CD4-positive, alpha-beta T cell (primary cell): ENCODE data around the gene CSNK1A1. TPM values are rescaled to one million over a fixed set of nuclear protein-coding genes. Genes with fewer than 3 reads are reported as not detected.
"Not testable (repeated sequence)": the region's sequence is repeated elsewhere in the genome, so short reads cannot be mapped to it uniquely, and the experiment has no call there.

Source experiments
- ATAC-seq: fragments of 200-7000 bp; cut with Tn5 transposase; one replicate; pipeline ENCODE4 v1.10.0; 2022; ENCODE audit warnings: mild to moderate bottlenecking; ENCODE audit not compliant: poor library complexity
- CTCF ChIA-PET: fragments of 350-600 bp; sonication (Branson Sonifier 250); formaldehyde crosslinking; loops from one replicate; lab custom pipeline; 2021; ENCODE audit warnings: antibody characterized with exemption, inconsistent platforms; lab: Charles Lee
- POLR2A ChIA-PET: fragments of 350-600 bp; sonication (Branson Sonifier 250); formaldehyde crosslinking; loops from one replicate; lab custom pipeline; 2021; ENCODE audit warnings: antibody characterized with exemption, inconsistent platforms; lab: Charles Lee
- DNase-seq, 14 experiments: peaks; one replicate each; pipeline ENCODE4 v3.0.0-alpha.2; 2013 to 2020; ENCODE audit warnings: mixed read lengths in 2 of 14
- H3K27ac ChIP-seq, 2 donors: one replicate each; pipeline versions ENCODE4 v1.5.1 to v1.7.0; 2013; ENCODE audit warnings: low read length in 2 of 2, low read depth in 1 of 2, mild to moderate bottlenecking in 1 of 2
- H3K27me3 ChIP-seq, 2 experiments: 1 replicate in 1 of 2; 2 replicates in 1 of 2; pipeline versions ENCODE4 v1.6.1 to v1.7.0; 2013; ENCODE audit warnings: low read length in 2 of 2, control low read depth in 1 of 2, mild to moderate bottlenecking in 1 of 2, moderate library complexity in 1 of 2; ENCODE audit not compliant: insufficient read depth in 2 of 2, control insufficient read depth in 1 of 2
- H3K36me3 ChIP-seq: one replicate; pipeline ENCODE4 v1.6.1; 2013; ENCODE audit warnings: low read length, control low read depth; ENCODE audit not compliant: insufficient read depth
- H3K4me1 ChIP-seq: one replicate; pipeline ENCODE4 v1.6.1; 2013; ENCODE audit warnings: low read length, control low read depth; ENCODE audit not compliant: insufficient read depth
- H3K4me3 ChIP-seq: one replicate; pipeline ENCODE4 v1.5.1; 2013; ENCODE audit warnings: mild to moderate bottlenecking, low read length, moderate library complexity
- H3K9me3 ChIP-seq, 2 experiments: 1 replicate in 1 of 2; 2 replicates in 1 of 2; pipeline versions ENCODE4 v1.6.1 to v1.7.0; 2013; ENCODE audit warnings: low read length in 2 of 2, mild to moderate bottlenecking in 2 of 2, control low read depth in 1 of 2, moderate library complexity in 1 of 2; ENCODE audit not compliant: control insufficient read depth in 1 of 2, insufficient read depth in 1 of 2
- H3K27ac Mint-ChIP-seq: one replicate; pipeline ENCODE4 v1.8.0; 2020; ENCODE audit warnings: mixed read lengths
- H3K27me3 Mint-ChIP-seq: one replicate; pipeline ENCODE4 v1.8.0; 2021; ENCODE audit warnings: mixed read lengths
- H3K36me3 Mint-ChIP-seq: one replicate; pipeline ENCODE4 v1.8.0; 2021; ENCODE audit warnings: low read depth, mixed read lengths
- H3K4me1 Mint-ChIP-seq: one replicate; pipeline ENCODE4 v1.8.0; 2021; ENCODE audit warnings: low read depth, mixed read lengths
- H3K4me3 Mint-ChIP-seq: one replicate; pipeline ENCODE4 v1.8.0; 2020; ENCODE audit warnings: mild to moderate bottlenecking, mixed read lengths
- H3K9me3 Mint-ChIP-seq: one replicate; pipeline ENCODE4 v1.8.0; 2020; ENCODE audit warnings: mixed read lengths
- CTCF ChIP-seq: fragments of 200-600 bp; IDR thresholded peaks from one replicate; pipeline ENCODE4 v1.8.0; 2022; ENCODE audit warnings: antibody characterized with exemption, mild to moderate bottlenecking
- intact Hi-C, 2 experiments: fragments of 100-400 bp; cut with DNase I in 1 of 2; cut with micrococcal nuclease in 1 of 2; formaldehyde crosslinking; loops; one replicate each; pipeline versions ENCODE4 v1.15.1 to v1.9.0; 2023 to 2025; cut with DNase I, micrococcal nuclease
- total RNA-seq, 174 experiments: library from RNA in 2 of 174; stranded (reverse) in 2 of 174; gene quantifications; one replicate each; pipeline ENCODE4 v1.2.3 and lab custom pipeline; 2021 to 2026

The CSNK1A1 gene
- total RNA-seq, 2 experiments from 2014 or later, result 201 to 217 TPM

GRCh38 chr5:149518620-149519019 is 32.6 kb downstream of the CSNK1A1 start:
- Histone ChIP-seq H3K36me3 (peaks cover 43% of the 10 kb centered on the region), H3K27ac (no peak overlapping the region), H3K4me3 (no peak overlapping the region), H3K9me3 (no peaks in the 10 kb centered on the region), H3K27me3 (no peaks in the 10 kb centered on the region), H3K4me1 (peaks cover 25% of the 10 kb centered on the region)
- no peak for DNase-seq
- Mint-ChIP-seq H3K4me3 (no peak overlapping the region), H3K36me3 (peaks cover 90% of the 10 kb centered on the region), H3K9me3 (no peaks in the 10 kb centered on the region), H3K27ac (peak overlapping the region; percentile 71), H3K27me3 (no peaks in the 10 kb centered on the region), H3K4me1 (peaks cover 91% of the 10 kb centered on the region)
- ChIA-PET POLR2A (interaction anchor here (0.6 to 4.0 kb wide), 6 partner anchors 12 to 760 kb away, joined by 3 to 13 read pairs (median 3); no protein-coding TSS in a partner anchor), CTCF (interaction anchor here (1.0 to 1.7 kb wide), 2 partner anchors 11 to 32 kb away, joined by 4 to 9 read pairs; partner anchors contain the start of gene CSNK1A1)
- TF ChIP-seq CTCF, result no peak
- ATAC-seq, result no peak
- intact Hi-C loops, result no loop called here

DNA sequence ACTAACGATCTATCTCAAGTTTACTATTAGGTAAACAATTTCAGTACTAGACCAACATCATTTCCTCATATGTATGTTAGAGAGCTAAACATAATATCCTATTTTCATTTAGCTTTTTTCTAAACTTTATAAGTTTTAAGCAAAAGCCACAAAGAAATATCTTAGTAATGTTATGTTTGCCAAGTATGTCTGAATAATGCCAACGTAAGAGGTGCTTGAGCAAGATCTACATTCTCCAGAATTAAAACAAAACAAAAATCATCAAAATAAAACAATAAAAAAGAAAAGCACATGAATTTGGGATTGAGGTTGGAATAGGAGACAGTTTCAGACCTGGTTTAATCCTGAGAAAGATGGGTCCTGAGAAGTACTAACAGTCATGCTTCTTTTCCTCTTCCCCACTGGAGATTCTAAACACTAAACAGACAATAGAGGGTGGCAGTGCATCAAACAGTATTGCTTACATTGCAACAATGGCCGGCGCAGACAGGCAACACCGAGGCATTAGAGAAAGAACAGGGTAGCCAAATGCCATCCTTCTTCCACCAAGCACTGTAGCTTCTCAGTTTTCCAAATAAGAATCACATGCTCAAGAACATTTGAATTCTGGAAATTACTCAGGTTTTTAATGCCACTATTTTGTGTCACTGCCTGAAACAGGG is 33.6 kb downstream of the CSNK1A1 start:
- Mint-ChIP-seq H3K27ac (peak overlapping the region; percentile 71), H3K4me1 (peaks cover 82% of the 10 kb centered on the region), H3K36me3 (peaks cover 88% of the 10 kb centered on the region), H3K27me3 (no peaks in the 10 kb centered on the region), H3K4me3 (peak overlapping the region; percentile 42), H3K9me3 (no peaks in the 10 kb centered on the region)
- DNase-seq, result no peak
- H3K4me3 ChIP-seq, result no peak overlapping the region
- no peak for ATAC-seq
- H3K27me3 ChIP-seq, result no peaks in the 10 kb centered on the region
- H3K9me3 ChIP-seq, result no peaks in the 10 kb centered on the region
- TF ChIP-seq CTCF, result no peak
- intact Hi-C loops, result no loop called here
- CTCF ChIA-PET, result interaction anchor here (1.1 to 1.7 kb wide), 2 partner anchors 34 kb away, joined by 5 to 9 read pairs; partner anchors contain the start of gene CSNK1A1
- H3K4me1 ChIP-seq, result peaks cover 17% of the 10 kb centered on the region
- POLR2A ChIA-PET, result interaction anchor here (1.5 to 4.0 kb wide), 2 partner anchors 32 to 34 kb away, joined by 4 to 13 read pairs; partner anchors contain the start of gene CSNK1A1
- no peak overlapping the region for H3K27ac ChIP-seq
- H3K36me3 ChIP-seq, result peaks cover 42% of the 10 kb centered on the region

DNA sequence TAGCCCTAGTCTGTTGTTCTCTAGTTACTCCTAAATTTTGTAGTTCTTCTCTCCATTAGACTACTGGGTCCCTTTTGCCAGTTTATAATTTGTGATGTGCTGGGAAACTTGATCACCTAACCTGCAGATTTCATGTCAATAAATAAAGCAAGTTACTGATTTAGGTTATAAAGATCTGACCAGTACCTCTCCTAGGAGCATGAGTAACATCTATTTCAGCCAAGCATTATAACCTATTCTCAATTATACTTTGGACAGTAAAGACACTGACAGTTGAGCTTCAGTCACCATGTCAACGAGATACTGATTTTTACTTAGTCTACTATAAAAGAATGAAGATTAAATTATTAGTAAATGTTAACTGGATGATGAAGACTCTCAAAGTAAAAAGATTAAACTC is 36.7 kb downstream of the CSNK1A1 start:
- H3K9me3 ChIP-seq, result no peaks in the 10 kb centered on the region

GRCh38 chr5:149513372-149513947 is 37.8 kb downstream of the CSNK1A1 start:
- H3K27me3 ChIP-seq, H3K9me3 ChIP-seq, H3K4me3 Mint-ChIP-seq, DNase-seq, H3K27me3 Mint-ChIP-seq, H3K9me3 Mint-ChIP-seq, H3K4me1 ChIP-seq, H3K27ac Mint-ChIP-seq, H3K27ac ChIP-seq, ATAC-seq, intact Hi-C loops, H3K4me3 ChIP-seq: not testable (repeated sequence)
- peaks cover 43% of the 10 kb centered on the region for H3K4me1 Mint-ChIP-seq
- ChIA-PET CTCF (interaction anchor here (3.8 kb wide), 1 partner anchor 38 kb away, joined by 12 read pairs; the partner anchor contains the start of gene CSNK1A1), POLR2A (interaction anchor here (1.6 kb wide), 1 partner anchor 38 kb away, joined by 5 read pairs; the partner anchor contains the start of gene CSNK1A1)
- peaks cover 63% of the 10 kb centered on the region for H3K36me3 ChIP-seq
- H3K36me3 Mint-ChIP-seq, result peaks cover 90% of the 10 kb centered on the region

More for the DNA sequence above, 36.7 kb downstream of the CSNK1A1 start:
- H3K4me3 Mint-ChIP-seq, result no peak overlapping the region
- ChIA-PET CTCF (interaction anchor here (1.6 to 3.8 kb wide), 2 partner anchors 20 to 37 kb away, joined by 4 to 12 read pairs; partner anchors contain the start of gene CSNK1A1), POLR2A (interaction anchor here (0.9 to 1.6 kb wide), 2 partner anchors 37 to 142 kb away, joined by 3 to 5 read pairs; partner anchors contain the start of gene CSNK1A1)
- Histone ChIP-seq H3K4me1 (peaks cover 6% of the 10 kb centered on the region), H3K36me3 (peaks cover 52% of the 10 kb centered on the region), H3K27me3 (no peaks in the 10 kb centered on the region), H3K27ac (no peak overlapping the region), H3K4me3 (no peak overlapping the region)
- peaks cover 88% of the 10 kb centered on the region for H3K36me3 Mint-ChIP-seq
- intact Hi-C loops, result no loop called here
- no peak for DNase-seq
- no peaks in the 10 kb centered on the region for H3K9me3 Mint-ChIP-seq
- ATAC-seq, result no peak
- no peaks in the 10 kb centered on the region for H3K27me3 Mint-ChIP-seq
- H3K27ac Mint-ChIP-seq, result peak overlapping the region; percentile 71
- peaks cover 51% of the 10 kb centered on the region for H3K4me1 Mint-ChIP-seq
- no peak for TF ChIP-seq CTCF
